Stimulated activated naive CD8-positive, alpha-beta T cell treated with anti-CD3 and anti-CD28 coated beads, Interleukin-15, Interleukin-2, amounts not matched to agents 100 ng/mL and 50 ng/mL, for 24 hours (primary cell): ENCODE results near the gene FAM32A.

Source experiments
- H3K27ac Mint-ChIP-seq: one replicate; pipeline ENCODE4 v1.8.0; 2021; ENCODE audit warnings: mild to moderate bottlenecking, mixed read lengths
- H3K27me3 Mint-ChIP-seq: one replicate; pipeline ENCODE4 v1.8.0; 2021; ENCODE audit warnings: mixed read lengths
- H3K36me3 Mint-ChIP-seq: one replicate; pipeline ENCODE4 v1.8.0; 2021; ENCODE audit warnings: low read depth, mixed read lengths
- H3K4me1 Mint-ChIP-seq: one replicate; pipeline ENCODE4 v1.8.0; 2021; ENCODE audit warnings: low read depth, mixed read lengths
- H3K4me3 Mint-ChIP-seq: one replicate; pipeline ENCODE4 v1.8.0; 2021; ENCODE audit warnings: mild to moderate bottlenecking, mixed read lengths
- H3K9me3 Mint-ChIP-seq: one replicate; pipeline ENCODE4 v1.8.0; 2021; ENCODE audit warnings: mixed read lengths

FAM32A gene

GRCh38 chr19:16218851-16219250 lies 33.6 kb downstream of the FAM32A start:
- Mint-ChIP-seq H3K4me1 (peaks cover 38% of the 10 kb centered on the region), H3K27me3 (no peaks in the 10 kb centered on the region), H3K4me3 (no peak overlapping the region), H3K36me3 (peaks cover 84% of the 10 kb centered on the region), H3K27ac (no peak overlapping the region), H3K9me3 (peaks cover 20% of the 10 kb centered on the region)

DNA sequence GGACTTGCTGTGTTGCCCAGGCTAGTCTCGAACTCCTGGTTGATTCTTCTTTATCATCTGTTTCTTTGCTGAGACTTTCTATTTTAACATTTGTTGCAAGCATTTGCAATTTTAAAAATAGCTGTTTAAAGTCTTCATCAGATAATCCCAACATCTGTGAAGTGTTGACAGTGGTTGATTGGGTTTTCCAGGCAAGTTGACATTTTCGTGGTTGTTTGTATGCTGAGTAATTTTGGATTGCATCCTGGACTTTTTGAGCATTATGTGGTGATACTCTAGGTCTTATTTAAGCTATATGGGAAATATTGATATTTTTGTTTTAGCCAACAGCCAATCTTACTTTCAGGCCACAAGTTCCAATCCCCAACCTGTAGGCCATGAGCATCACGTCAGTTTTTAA lies 37.6 kb downstream of the FAM32A start:
- Mint-ChIP-seq H3K4me1 (peaks cover 14% of the 10 kb centered on the region), H3K27ac (no peak overlapping the region)

GRCh38 chr19:16223746-16224145 lies 38.5 kb downstream of the FAM32A start:
- H3K4me1 Mint-ChIP-seq = peaks cover 4% of the 10 kb centered on the region
- peaks cover 20% of the 10 kb centered on the region for H3K9me3 Mint-ChIP-seq

More for the DNA sequence above, 37.6 kb downstream of the FAM32A start:
- no peaks in the 10 kb centered on the region for H3K27me3 Mint-ChIP-seq
- peaks cover 20% of the 10 kb centered on the region for H3K9me3 Mint-ChIP-seq
- H3K4me3 Mint-ChIP-seq = no peak overlapping the region
- peaks cover 56% of the 10 kb centered on the region for H3K36me3 Mint-ChIP-seq

GRCh38 chr19:16224293-16225045 lies 39.3 kb downstream of the FAM32A start:
- H3K4me3 Mint-ChIP-seq = no peak overlapping the region
- peaks cover 16% of the 10 kb centered on the region for H3K9me3 Mint-ChIP-seq
- H3K4me1 Mint-ChIP-seq = no peaks in the 10 kb centered on the region
- peaks cover 53% of the 10 kb centered on the region for H3K36me3 Mint-ChIP-seq
- no peaks in the 10 kb centered on the region for H3K27me3 Mint-ChIP-seq
- H3K27ac Mint-ChIP-seq = no peak overlapping the region

More at GRCh38 chr19:16223746-16224145, 38.5 kb downstream of the FAM32A start:
- Mint-ChIP-seq H3K27ac (no peak overlapping the region), H3K27me3 (no peaks in the 10 kb centered on the region), H3K36me3 (peaks cover 55% of the 10 kb centered on the region), H3K4me3 (no peak overlapping the region)

- Mint-ChIP-seq H3K9me3 (peaks cover 12% of the 10 kb centered on the region), H3K27ac (no peak overlapping the region), H3K36me3 (peaks cover 50% of the 10 kb centered on the region), H3K4me3 (no peak overlapping the region), H3K27me3 (no peaks in the 10 kb centered on the region), H3K4me1 (no peaks in the 10 kb centered on the region)
These were observed 40.3 kb downstream of the FAM32A start for GRCh38 chr19:16225279-16226183.

GRCh38 chr19:16226184-16226591 lies 41.0 kb downstream of the FAM32A start:
- H3K27me3 Mint-ChIP-seq = no peaks in the 10 kb centered on the region
- no peak overlapping the region for H3K4me3 Mint-ChIP-seq
- H3K9me3 Mint-ChIP-seq = peaks cover 6% of the 10 kb centered on the region
- H3K36me3 Mint-ChIP-seq = peaks cover 47% of the 10 kb centered on the region
- no peaks in the 10 kb centered on the region for H3K4me1 Mint-ChIP-seq
- no peak overlapping the region for H3K27ac Mint-ChIP-seq

- Mint-ChIP-seq H3K27me3 (no peaks in the 10 kb centered on the region), H3K4me3 (no peak overlapping the region), H3K9me3 (peaks cover 5% of the 10 kb centered on the region), H3K27ac (no peak overlapping the region), H3K4me1 (no peaks in the 10 kb centered on the region), H3K36me3 (peaks cover 45% of the 10 kb centered on the region)
These were observed 41.9 kb downstream of the FAM32A start for GRCh38 chr19:16226878-16227836.

- H3K4me3 Mint-ChIP-seq = no peak overlapping the region
- H3K27ac Mint-ChIP-seq = no peak overlapping the region
- H3K4me1 Mint-ChIP-seq = no peaks in the 10 kb centered on the region
These were observed 42.8 kb downstream of the FAM32A start for GRCh38 chr19:16227837-16228636.

GRCh38 chr19:16228637-16229321 lies 43.6 kb downstream of the FAM32A start:
- Mint-ChIP-seq H3K9me3 (no peaks in the 10 kb centered on the region), H3K27me3 (no peaks in the 10 kb centered on the region), H3K4me3 (no peak overlapping the region), H3K36me3 (peaks cover 38% of the 10 kb centered on the region), H3K4me1 (peaks cover 5% of the 10 kb centered on the region), H3K27ac (no peak overlapping the region)

More at GRCh38 chr19:16227837-16228636, 42.8 kb downstream of the FAM32A start:
- no peaks in the 10 kb centered on the region for H3K27me3 Mint-ChIP-seq
- H3K9me3 Mint-ChIP-seq = no peaks in the 10 kb centered on the region
- peaks cover 39% of the 10 kb centered on the region for H3K36me3 Mint-ChIP-seq

DNA sequence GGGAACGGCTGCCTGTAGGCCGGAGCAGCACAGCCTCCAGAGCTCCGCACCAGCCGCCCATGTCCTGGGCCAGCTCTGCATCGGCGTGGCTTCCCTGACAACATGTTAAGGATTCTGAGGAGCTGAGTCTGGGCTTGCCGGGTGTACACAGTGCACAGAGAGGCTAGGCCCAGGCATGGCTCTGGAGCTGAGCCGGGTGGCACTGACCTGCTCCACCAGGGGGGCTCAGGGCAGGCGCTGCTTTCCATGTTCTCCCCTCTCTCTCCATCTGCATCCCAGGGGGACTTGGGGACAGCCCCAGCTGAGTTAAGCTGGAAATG lies 44.1 kb downstream of the FAM32A start:
- Mint-ChIP-seq H3K27me3 (no peaks in the 10 kb centered on the region), H3K36me3 (peaks cover 42% of the 10 kb centered on the region), H3K27ac (no peak overlapping the region), H3K4me3 (no peak overlapping the region), H3K9me3 (no peaks in the 10 kb centered on the region), H3K4me1 (peaks cover 8% of the 10 kb centered on the region)

GRCh38 chr19:16232127-16232526 lies 46.9 kb downstream of the FAM32A start:
- Mint-ChIP-seq H3K27ac (no peak overlapping the region), H3K4me3 (no peak overlapping the region), H3K27me3 (no peaks in the 10 kb centered on the region), H3K9me3 (peaks cover 7% of the 10 kb centered on the region), H3K36me3 (peaks cover 69% of the 10 kb centered on the region), H3K4me1 (peaks cover 32% of the 10 kb centered on the region)

DNA sequence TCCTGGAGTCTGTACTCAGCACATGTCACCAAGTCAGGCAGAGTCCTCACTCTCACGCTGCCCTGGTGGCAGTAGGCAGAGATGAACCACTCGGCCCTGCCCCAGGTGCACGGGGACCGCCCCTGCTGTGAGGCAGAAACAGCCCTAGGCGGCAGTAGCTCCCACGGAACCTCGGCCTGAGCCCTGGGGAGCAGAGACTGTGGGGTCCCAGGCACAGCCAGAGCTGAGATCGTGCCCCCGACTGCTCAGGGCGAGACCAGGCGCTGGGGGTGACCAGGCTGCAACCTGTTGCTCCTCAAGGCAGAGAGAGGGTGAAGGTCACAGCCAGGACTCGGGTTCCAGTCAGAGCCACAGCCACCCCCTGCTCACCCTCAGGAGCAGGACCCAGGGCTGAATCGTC lies 47.4 kb downstream of the FAM32A start:
- no peaks in the 10 kb centered on the region for H3K27me3 Mint-ChIP-seq
- peaks cover 34% of the 10 kb centered on the region for H3K4me1 Mint-ChIP-seq
- peaks cover 7% of the 10 kb centered on the region for H3K9me3 Mint-ChIP-seq
- no peak overlapping the region for H3K27ac Mint-ChIP-seq
- H3K36me3 Mint-ChIP-seq = peaks cover 69% of the 10 kb centered on the region
- H3K4me3 Mint-ChIP-seq = no peak overlapping the region

- Mint-ChIP-seq H3K4me3 (no peak overlapping the region), H3K4me1 (peaks cover 40% of the 10 kb centered on the region), H3K27me3 (no peaks in the 10 kb centered on the region), H3K36me3 (peaks cover 66% of the 10 kb centered on the region), H3K9me3 (peaks cover 7% of the 10 kb centered on the region), H3K27ac (no peak overlapping the region)
These were observed 48.0 kb downstream of the FAM32A start for GRCh38 chr19:16233081-16233776.
